ENCODE measurements around the gene THAP4. TPM values are rescaled to one million over a fixed set of nuclear protein-coding genes. Genes with fewer than 3 reads are reported as not detected.

THAP4 gene
- total RNA-seq, 1 donor from 2014 or later, result 34.2 TPM

GRCh38 chr2:241551998-241552737 lies 84.8 kb downstream of the THAP4 start:
- intact Hi-C loops (cut with micrococcal nuclease), result no loop called here

- intact Hi-C loops (cut with micrococcal nuclease), result no loop called here
Measured at GRCh38 chr2:241551599-241551997, 85.4 kb downstream of the THAP4 start.

- intact Hi-C loops (cut with micrococcal nuclease), result no loop called here
Measured at GRCh38 chr2:241550616-241551580, 86.1 kb downstream of the THAP4 start.

- intact Hi-C loops (cut with micrococcal nuclease), result no loop called here
Measured at GRCh38 chr2:241548451-241548835, 88.5 kb downstream of the THAP4 start.

GRCh38 chr2:241547781-241548450 lies 89.0 kb downstream of the THAP4 start:
- intact Hi-C loops (cut with micrococcal nuclease), result no loop called here

- intact Hi-C loops (cut with micrococcal nuclease), result no loop called here
Measured at GRCh38 chr2:241546771-241547498, 90.0 kb downstream of the THAP4 start.

GRCh38 chr2:241545523-241546473 lies 91.2 kb downstream of the THAP4 start:
- intact Hi-C loops (cut with micrococcal nuclease), result no loop called here

GRCh38 chr2:241545106-241545505 lies 91.9 kb downstream of the THAP4 start:
- intact Hi-C loops (cut with micrococcal nuclease), result no loop called here

DNA sequence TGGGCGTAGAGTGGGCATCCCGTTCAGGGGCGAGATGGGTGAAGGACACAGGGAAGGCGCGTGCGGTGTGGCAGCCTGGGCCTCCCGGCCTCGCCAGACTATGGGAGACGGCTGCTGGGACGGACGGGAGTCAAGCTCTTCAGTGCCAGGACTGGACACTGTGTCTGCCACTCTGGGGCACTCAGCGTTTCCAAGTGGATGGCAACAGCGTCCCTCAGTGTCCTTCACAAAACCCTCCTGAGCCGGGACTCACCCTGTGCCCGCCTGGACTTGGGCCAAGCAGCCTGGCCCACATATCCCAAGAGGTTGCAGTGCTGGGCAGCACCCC lies 94.7 kb downstream of the THAP4 start:
- intact Hi-C loops (cut with micrococcal nuclease), result no loop called here

DNA sequence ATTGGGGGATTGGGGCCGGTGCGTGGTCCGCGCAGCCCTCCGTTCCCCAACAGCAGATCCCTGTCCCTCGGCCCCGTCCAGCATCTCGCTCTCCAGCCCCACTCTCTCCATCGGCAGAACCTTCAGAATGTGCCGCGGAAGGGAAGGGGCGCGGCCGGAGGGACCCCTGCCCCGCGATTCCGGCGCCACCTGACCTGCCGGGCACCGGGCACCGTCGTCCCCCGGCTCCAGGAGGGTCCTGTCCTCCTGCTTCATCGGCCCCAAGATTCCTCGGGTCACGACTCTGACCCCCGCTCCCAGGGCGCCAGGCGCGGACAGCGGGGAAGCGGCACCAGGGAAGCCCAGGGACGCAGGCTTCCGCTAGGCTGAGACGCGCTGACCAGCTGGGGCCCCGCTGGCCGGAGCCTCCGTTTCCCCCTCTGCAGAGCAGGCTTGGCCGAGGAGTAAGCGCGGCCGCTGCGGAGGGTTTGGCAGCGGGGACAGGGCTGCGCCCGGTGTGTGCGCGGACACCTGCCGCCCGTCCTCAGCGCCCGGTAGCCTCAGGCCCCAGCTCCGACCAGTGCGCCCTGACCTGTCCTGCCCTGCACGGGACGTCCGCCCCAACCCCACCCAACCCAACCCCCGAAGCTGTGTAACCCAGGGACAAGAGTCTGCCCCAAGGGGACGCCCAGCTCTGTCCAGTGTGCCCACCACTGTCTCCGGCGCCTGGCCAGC lies 95.2 kb downstream of the THAP4 start:
- intact Hi-C loops (cut with micrococcal nuclease), result loop anchor here (1.0 kb wide), 5 partner anchors 33 to 340 kb away; partner anchors contain the start of genes D2HGDH, FARP2 and STK25

DNA sequence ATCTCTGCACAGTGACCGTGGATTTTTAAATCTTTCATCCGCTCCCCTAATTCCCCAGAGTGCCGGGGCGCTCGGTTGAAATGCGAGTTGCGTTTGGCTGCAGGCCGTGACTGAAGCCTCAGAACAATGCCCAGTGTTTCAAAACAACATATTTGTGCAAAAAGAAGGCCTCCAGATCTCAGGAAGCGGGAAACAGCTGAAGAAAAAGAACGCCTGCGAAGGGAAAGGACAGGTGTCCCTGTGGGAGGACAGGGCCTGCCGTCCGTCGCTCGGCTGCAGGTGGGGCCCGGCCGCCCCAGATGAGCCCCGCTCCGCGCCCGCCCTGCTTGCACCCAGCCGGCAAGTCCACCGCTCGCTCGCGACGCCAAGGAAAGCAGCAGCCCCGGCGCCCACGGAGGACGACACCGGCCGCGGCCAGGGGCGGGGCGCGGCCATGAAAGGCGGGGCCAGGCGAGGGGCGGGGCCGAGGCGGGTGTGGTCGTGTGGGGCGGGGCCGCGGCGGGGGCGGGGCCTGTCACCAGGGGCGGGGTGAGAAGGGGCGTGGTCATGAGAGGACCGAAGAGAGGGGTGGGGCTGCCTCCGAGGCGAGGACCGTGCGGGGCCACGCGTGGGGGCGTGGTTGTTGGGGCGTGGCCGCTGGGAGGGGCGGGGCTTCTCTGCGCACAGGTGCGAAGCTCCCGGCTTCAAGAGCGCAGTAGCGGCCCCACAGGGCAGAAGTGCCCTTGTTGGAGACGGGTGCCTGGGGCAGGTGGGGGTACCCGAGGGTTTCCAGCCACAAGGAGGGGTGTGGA lies 96.0 kb downstream of the THAP4 start:
- intact Hi-C loops (cut with micrococcal nuclease), result loop anchor here (1.0 kb wide), 5 partner anchors 33 to 340 kb away; partner anchors contain the start of genes D2HGDH, FARP2 and STK25

DNA sequence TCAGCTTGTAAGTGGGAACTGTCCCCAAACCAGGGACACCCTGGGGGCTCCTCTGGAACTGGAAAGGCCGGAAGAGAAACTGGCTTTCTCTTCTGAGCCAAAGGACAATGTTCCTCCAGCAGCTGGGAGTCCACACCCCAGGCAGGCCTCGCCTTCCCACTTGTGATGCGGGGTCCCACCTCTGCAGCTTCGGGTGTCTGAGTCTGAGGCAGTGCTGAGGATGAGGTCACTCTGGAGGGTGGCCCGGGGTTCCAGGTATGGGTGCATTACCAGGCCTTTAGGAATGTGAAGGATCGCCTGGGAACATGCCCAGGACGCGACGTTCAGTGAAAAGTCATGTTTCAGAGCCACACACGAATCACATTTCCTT lies 96.6 kb downstream of the THAP4 start:
- intact Hi-C loops (cut with micrococcal nuclease), result no loop called here

DNA sequence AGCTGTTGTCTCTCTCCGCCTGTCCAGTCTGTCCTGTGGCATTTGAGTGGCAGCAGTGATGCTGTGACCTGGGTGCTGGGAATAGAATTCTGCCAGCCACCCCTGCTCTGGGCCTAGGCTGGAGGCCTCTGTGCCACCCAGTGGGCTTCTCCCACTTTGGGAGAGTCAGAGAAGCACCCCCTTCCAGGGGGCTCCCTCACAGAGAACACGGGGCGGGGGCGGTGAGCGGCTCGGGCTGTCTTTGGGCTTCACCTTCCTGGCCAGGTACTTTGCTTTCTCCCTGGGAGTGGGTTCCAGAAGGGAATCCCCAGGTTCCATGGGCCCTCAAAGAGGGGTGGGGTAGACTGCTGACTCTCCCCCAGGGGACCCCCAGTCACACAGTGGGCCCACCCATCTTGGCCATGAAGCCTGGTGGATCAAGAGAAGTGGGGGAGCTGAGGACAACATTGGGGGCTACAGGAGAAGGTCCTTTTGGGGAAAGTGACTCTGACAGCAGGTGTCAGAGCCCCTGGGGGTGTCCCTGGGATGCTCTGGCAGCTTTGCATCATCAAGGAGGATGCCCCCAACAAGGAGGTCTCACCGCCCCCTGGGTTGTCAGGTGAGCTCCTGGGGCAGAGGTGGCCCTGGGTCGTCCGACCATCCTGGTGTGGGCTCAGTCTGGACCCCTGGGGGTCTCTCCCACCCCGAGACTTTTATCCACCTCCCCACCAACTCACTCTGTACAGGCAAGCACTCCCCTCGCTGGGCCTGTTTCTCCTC lies 97.2 kb downstream of the THAP4 start:
- intact Hi-C loops (cut with micrococcal nuclease), result no loop called here

GRCh38 chr2:241538838-241539615 lies 97.9 kb downstream of the THAP4 start:
- intact Hi-C loops (cut with micrococcal nuclease), result no loop called here

DNA sequence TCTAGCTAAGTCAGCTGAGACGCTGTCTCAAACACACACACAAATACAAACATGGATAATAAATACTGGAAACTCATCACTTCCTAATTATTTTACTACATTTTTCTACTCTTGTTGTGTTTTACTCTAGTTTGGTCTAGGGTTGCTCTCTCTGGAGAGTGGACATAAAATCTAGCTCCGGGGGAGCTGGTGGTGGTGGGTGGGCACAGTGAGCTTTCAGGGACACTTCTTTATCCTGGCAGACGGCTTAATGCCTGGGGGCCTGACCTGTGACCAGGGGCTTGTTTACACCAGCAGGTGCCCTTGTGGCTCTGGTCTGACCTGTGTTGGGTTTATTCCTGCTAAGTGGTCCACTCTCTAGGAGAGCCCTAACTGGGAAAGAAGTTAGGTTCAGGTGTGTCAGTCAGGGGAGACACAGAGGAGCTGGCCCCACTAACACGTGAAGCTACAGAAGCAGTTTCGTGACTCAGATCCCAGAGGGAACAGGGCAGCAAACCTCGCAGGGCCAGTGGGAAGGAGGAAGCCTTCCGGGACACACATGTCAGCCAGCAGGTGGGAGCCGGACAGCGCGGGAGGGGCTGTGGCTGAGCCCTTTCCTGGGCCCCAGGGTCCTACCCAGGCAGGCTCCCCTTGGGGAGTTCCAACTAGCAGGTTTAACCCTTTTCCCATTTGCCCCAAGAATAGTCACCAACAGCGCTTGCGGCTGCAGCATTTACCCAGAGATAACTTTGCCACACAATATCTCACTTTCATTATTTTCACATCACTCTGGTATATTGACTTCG lies 100.9 kb downstream of the THAP4 start:
- intact Hi-C loops (cut with micrococcal nuclease), result no loop called here

DNA sequence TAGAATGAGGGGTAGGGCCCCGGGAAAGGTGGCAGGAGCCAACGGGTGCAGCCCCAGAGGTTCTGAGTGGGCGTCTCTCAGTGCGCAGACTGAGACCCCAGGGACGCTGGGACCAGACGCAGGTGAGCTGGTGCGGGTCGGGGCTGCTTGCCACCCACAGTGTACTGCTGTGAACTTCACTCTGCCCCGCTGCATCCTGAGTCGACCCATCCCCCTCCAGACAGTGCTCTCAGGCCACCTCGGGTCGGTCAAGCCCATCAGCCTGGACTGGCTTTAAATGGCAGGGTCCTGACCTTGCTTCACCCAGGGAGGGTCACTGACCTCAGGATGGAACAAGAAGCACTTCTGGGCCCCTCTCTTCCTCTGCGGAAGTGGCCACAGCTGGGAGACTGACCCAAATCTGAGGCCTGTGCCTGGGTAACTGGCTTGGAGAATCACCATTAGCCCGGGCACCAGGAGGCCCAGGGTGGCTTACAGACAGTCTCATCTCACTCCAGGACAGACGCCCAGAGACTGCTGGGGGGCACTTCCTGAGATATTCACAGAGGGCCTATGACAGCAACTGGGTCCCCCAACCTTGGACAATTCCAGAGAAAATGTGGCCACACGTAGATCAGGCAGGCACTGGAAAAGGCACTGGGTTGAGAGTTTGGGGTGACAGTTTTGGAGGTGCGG lies 102.1 kb downstream of the THAP4 start:
- intact Hi-C loops (cut with micrococcal nuclease), result no loop called here

Measured in T-helper 1 cell treated with Interleukin-12 subunit alpha and Interleukin-12 subunit beta and Interleukin-4 antibody, amounts not matched to agents 30 ng/mL and 1 ng/mL, for 36 hours (primary cell).